ENCODE data around the gene AQP10.
"Not testable (repeated sequence)": the region's sequence is repeated elsewhere in the genome, so short reads cannot be mapped to it uniquely, and the experiment has no call there.

The AQP10 gene

GRCh38 chr1:154320882-154321608 is at the start of gene AQP10:
Gene AQP10 (plus strand): TSS chr1:154321093. CDS start chr1:154321156, 63 bp downstream.
- DNase-seq: no peak

DNA sequence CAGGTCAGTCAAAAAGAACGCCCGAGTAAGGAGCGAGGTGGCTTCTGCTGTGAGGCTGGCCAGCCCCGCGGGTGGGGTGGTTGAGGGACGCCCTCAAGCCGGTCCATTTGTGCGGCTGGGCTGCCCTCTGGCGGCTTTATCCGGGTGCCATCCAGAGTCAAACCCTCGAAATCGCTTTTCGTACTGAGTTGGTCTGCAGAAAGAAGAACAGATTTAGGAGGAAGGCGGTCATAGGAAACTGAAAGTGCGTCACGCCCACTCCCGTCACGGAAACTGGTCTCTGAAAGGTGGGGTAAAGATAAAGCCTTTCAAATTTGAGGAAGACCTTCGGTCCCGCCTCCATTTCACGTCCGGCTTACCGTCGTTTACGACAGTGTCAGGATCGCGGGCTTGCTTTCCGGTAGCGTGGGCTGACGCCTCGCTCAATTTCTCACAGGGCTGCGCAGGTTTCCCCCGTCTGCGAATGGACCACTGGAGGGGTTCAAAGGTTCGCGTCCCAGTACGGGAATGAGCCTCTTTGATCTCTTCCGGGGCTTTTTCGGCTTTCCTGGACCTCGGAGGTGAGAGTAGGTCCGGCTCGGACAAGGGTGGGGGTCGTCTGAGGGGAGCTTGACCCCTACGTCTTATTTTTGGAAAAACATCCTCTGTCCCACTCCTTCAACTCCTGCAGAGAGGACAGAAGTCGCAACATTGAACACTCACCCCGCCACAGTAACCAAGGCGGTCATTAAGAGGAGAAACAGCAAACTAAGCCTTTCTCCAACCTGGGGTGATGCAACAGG is 48.5 kb upstream of the AQP10 start, which contains the start of gene HAX1:
HAX1 (plus strand) TSS at position 413 of the 782 bp plus-strand sequence; CDS start at position 508, 95 bp downstream.
- peak; percentile 97 for DNase-seq

DNA sequence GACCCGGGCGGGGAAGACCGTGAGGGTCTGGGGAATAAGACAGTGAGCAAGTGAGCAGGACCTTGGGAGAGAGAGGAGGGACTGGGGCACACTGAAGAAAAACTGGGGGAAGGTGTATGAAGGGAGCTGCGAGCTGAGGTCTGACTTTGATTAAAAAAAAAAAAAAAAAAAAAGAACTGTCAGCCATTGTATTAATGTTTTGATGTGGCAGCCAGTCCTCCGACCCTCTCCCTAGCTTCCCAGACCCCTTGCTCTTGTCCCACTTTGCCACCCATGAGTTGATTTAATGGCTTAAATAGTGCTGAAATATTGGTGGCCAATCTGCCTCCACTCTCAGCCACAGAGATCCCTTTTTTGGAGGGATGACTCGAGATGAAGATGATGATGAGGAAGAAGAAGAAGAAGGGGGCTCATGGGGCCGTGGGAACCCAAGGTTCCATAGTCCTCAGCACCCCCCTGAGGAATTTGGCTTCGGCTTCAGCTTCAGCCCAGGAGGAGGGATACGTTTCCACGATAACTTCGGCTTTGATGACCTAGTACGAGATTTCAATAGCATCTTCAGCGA is 47.8 kb upstream of the AQP10 start:
- no peak for DNase-seq

DNA sequence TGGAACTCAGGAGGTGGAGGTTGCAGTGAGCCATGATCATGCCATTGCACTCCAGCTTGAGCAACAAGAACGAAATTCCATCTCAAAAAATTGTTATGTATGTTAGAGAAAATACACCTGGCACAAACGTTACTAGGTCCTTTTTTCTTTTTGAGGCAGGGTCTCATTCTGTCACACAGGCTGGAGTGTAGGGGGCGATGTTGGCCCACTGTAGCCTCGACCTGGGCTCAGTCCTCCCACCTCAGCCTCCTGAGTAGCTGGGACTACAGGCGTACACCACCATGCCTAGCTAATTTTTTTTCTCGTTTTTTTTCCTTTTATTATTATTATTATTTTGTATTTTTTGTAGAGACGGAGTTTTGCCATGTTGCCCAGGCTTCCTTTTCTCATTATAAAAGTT is 44.1 kb upstream of the AQP10 start:
- peak; percentile 42 for DNase-seq

GRCh38 chr1:154287591-154287990 is 33.3 kb upstream of the AQP10 start:
- DNase-seq: not testable (repeated sequence)

DNA sequence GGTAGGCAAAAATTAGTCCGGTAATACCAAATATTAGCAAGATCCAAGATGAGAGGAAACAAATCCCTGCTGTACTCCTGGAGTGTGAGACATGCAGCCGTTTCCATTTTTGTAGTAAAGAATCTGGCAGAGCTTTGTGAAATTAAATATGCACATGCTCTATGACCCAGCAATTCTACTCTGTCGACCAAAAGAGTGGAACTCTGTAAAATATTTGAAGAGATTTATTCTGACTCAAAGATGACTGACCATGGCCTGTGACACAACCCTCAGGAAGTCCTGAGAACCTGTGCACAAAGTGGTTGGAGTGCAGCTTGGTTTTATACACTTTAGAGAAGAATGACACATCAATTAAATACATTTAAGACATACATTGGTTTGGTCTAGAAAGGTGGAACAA is 32.2 kb upstream of the AQP10 start:
- DNase-seq: no peak

- no peak for DNase-seq
Measured at GRCh38 chr1:154290921-154291320, 30.0 kb upstream of the AQP10 start.

DNA sequence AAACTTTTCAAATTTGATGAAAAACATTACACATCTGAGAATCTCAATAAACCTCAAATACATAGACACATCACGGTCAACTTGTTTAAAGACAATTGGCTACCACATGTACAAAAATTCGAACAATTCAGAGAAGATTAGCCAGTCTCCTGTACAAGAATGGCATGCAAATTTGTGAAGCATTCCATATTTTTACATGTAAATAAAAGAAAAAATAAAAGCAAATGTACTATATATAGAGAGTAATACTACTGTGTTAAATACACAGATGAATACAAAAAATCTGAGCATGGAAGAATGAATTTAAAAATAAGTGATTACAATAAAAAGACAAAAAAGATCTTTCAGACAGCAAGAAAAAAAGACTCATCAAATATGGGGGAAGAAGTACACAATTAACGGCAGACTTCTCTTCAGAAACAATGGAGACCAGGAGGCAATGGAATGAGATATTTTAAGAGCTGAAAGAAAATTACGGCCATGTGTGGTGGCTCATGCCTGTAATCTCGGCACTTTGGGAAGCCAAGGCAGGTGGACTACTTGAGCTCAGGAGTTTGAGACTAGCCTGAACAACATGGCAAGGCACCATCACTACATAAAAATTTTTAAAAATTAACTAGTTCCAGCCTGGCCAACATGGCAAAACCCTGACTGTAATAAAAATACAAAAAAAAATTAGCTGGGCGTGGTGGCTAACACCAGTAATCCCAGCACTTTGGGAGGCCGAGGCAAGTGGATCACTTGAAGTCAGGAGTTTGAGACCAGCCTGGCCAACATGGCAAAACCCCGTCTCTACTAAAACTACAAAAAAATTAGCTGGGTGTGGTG is 25.3 kb upstream of the AQP10 start:
- DNase-seq: no peak

GRCh38 chr1:154301582-154301981 is 19.3 kb upstream of the AQP10 start:
- no peak for DNase-seq

- DNase-seq: no peak
Measured at GRCh38 chr1:154304664-154305337, 16.1 kb upstream of the AQP10 start.

DNA sequence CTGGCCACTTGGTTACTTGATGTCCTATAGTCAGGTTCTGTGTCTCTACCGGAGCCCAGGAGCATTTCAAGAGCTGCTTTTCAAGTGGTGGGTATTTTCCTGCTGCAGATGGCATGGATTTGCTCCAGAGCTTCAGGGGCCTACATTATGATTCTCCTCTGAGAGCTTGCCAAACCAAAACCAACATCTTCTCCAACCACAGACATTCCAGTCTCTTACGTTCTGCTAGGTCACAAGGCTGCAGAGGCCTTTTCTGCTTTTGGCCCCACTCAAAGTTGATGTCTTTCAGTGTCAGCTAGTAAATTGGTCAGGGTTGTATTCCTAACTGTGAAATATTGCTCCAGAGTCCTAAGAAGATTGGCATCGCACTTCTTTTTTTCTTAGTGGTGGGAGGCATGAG is 14.7 kb upstream of the AQP10 start:
- no peak for DNase-seq

DNA sequence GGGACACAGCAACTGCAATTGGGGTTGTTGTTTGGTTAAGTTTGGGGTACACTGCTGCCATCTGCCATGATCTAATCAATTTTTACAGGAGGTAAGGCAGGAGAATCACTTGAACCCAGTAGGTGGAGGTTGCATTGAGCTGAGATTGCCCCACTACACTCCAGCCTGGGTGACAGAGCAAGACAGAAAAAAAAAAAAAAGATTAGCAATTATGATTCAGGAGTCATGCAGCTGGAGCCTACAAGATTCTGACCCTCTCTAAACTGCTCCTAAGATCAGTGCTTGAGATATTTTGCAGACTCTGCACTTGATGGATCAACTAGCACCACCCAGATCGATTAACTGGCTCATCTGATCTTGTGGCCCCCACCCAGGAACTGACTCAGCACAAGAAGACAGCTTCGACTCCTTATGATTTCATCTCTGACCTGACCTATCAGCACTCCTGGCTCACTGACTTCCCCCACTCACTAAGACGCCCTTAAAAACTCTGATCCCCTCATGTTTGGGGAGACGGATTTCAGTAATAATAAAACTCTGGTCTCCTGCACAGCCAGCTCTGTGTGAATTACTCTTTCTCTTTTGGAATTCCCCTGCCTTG is 13.1 kb upstream of the AQP10 start:
- DNase-seq: not testable (repeated sequence)

GRCh38 chr1:154309136-154309535 is 11.8 kb upstream of the AQP10 start:
- not testable (repeated sequence) for DNase-seq

DNA sequence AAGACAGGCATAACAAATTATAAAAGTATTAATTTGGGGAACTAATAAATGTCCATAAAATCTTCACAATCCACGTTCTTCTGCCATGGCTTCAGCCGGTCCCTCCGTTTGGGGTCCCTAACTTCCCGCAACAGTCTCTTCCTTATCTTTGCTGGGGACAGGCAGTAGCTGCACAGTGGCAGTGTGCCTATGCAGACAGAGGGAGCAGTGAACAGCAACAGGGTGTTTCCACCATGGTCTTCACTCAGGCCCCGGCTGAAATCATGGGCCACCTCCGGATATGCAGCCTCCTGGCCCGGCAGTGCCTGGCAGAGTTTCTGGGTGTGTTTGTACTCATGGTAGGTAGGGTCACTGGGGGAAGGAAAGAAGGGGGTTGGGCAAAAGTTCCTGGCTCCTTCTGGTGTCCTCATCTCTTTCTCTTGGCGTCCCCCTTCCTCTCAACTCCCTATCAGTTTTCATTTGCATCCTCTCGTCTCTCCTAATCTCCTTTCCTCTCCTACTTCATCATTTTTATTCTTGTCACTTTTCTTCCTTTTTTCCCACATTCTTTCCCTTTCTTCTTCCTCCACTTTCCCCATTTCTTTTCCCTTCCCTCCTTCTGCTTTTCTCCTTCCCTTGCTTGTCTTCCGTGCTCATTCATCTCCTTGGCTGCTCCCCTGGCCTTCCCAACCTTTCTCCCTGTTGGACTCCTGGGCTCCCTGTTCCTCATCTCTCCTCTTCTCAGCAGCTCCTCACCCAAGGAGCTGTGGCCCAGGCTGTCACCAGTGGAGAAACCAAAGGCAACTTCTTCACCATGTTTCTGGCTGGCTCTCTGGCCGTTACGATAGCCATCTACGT is 8.4 kb upstream of the AQP10 start:
- not testable (repeated sequence) for DNase-seq

- DNase-seq: no peak
Measured at GRCh38 chr1:154313066-154313356, 7.9 kb upstream of the AQP10 start.

DNA sequence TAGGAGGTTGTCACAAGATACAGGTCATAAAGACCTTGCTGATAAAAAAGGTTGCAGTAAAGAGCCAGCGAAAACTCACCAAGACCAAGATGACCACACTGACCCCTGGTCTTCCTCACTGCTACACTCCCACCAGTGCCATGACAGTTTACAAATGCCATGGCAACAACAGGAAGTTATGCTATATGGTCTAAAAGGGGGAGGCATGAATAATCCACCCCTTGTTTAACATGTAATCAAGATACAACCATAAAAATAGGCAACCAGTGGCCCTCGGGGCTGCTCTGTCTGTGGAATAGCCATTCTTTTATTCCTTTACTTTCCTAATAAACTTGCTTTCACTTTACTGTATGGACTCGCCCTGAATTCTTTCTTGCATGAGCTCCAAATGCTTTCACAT is 6.7 kb upstream of the AQP10 start:
- not testable (repeated sequence) for DNase-seq

DNA sequence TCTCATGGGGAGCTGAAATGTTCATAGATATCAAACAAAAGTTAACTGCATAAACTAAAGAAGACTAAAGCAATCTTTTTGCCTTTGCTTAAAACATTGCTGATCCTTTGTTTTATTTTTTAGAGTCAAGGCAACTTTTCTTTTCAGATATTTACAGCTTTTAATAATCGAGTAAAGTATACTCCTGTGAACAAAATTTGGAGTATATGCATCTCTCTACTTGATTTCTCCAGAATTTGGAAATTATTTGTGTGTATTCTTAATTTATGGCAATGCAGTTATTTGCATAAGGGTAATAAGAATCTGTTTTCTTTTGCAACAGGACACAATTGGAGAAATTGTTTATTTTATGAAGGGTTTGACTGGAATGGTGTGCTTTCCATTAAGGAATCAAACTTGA is 4.2 kb upstream of the AQP10 start:
- no peak for DNase-seq

DNA sequence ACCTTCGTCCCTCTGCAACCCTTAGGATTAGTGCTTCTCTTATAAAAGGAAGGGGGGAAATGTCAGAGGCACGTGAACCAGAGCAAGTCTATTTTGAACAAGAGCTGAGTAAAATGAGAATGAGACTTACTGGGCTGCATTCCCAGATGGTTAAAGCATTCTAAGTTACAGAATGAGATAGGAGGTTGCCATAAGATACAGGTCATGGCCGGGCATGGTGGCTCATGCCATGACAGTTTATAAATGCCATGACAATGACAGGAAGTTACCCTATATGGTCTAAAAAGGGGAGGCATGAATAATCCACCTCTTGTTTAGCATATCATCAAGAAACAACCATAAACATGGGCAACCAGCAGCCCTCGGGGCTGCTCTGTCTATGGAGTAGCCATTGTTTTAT is 2.5 kb upstream of the AQP10 start:
- no peak for DNase-seq

DNA sequence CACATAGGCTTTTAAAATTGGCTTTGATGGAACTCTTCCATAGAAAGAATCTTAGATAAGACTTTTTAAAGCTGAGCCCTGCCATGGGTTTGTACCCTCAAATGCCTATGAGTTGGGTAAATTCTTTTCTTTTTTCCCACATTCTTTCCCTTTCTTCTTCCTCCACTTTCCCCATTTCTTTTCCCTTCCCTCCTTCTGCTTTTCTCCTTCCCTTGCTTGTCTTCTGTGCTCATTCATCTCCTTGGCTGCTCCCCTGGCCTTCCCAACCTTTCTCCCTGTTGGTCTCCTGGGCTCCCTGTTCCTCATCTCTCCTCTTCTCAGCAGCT is 679 bp downstream of the AQP10 start:
- not testable (repeated sequence) for DNase-seq

GRCh38 chr1:154323493-154323892 is 2.6 kb downstream of the AQP10 start:
- no peak for DNase-seq

GRCh38 chr1:154324241-154324640 is 3.3 kb downstream of the AQP10 start:
- no peak for DNase-seq

Measured in CD4-positive, alpha-beta T cell treated with Interleukin-6 for 4 hours (primary cell).